HEK293 (cell line): ENCODE data around the gene SYNE1.

Source experiments
- CTCF ChIA-PET: fragments of 350-600 bp; formaldehyde crosslinking; extraction: SDS; loops from one replicate; lab custom pipeline; 2021; ENCODE audit warnings: antibody characterized with exemption; lab: Yijun Ruan, JAX
- POLR2A ChIA-PET: fragments of 300-600 bp; formaldehyde crosslinking; extraction: SDS; loops from one replicate; lab custom pipeline; 2020; ENCODE audit warnings: antibody characterized with exemption, inconsistent platforms; lab: Yijun Ruan, JAX
- H3K27ac ChIP-seq: fragments of 200-500 bp; sonication (Bioruptor generic); 2 replicates; pipeline ENCODE4 v1.5.1; 2014; ENCODE audit warnings: low read depth, low read length, control low read depth, inconsistent platforms; ENCODE audit errors: extremely low read depth
- H3K36me3 ChIP-seq, 2 experiments: fragments of 200-500 bp in 1 of 2; sonication (Bioruptor generic) in 1 of 2; 1 replicate in 1 of 2; 2 replicates in 1 of 2; pipeline ENCODE4 v1.5.1; 2014 to 2017; ENCODE audit warnings: inconsistent platforms in 2 of 2, low read length in 2 of 2; ENCODE audit not compliant: control insufficient read depth in 2 of 2, insufficient read depth in 1 of 2
- H3K4me1 ChIP-seq: fragments of 200-500 bp; sonication (Bioruptor generic); 2 replicates; pipeline ENCODE4 v1.5.1; 2014; ENCODE audit warnings: mild to moderate bottlenecking, low read length, inconsistent platforms; ENCODE audit not compliant: control insufficient read depth, insufficient read depth
- H3K4me3 ChIP-seq: 2 replicates; pipeline ENCODE4 v1.5.1; 2011; ENCODE audit warnings: low read depth, mild to moderate bottlenecking, control low read depth, low read length, moderate library complexity
- H3K9me3 ChIP-seq: fragments of 200-500 bp; sonication (Bioruptor generic); 2 replicates; pipeline ENCODE4 v1.5.1; 2014; ENCODE audit warnings: low read depth, low read length, inconsistent platforms; ENCODE audit not compliant: control insufficient read depth, insufficient read depth
- MEIS1 ChIP-seq: sonication (generic); formaldehyde crosslinking; IDR thresholded peaks from 2 replicates; pipeline ENCODE4 v1.8.1; 2022; ENCODE audit warnings: missing genetic modification reagents, mild to moderate bottlenecking, borderline replicate concordance
- OSR2 ChIP-seq: fragments of 450-650 bp; formaldehyde crosslinking; IDR thresholded peaks from 2 replicates; pipeline ENCODE4 v1.5.1; 2016; ENCODE audit warnings: missing biosample characterization, missing genetic modification characterization
- PATZ1 ChIP-seq: fragments of 450-650 bp; formaldehyde crosslinking; IDR thresholded peaks from 2 replicates; pipeline ENCODE4 v1.5.1; 2016; ENCODE audit warnings: missing biosample characterization, missing genetic modification characterization
- PBX3 ChIP-seq: sonication (generic); formaldehyde crosslinking; IDR thresholded peaks from 2 replicates; pipeline ENCODE4 v1.8.1; 2022; ENCODE audit warnings: mild to moderate bottlenecking, moderate library complexity, missing genetic modification reagents
- YY1 ChIP-seq: fragments of 450-650 bp; formaldehyde crosslinking; IDR thresholded peaks from 2 replicates; pipeline ENCODE4 v1.5.1; 2018; ENCODE audit warnings: missing biosample characterization, missing genetic modification characterization
- YY2 ChIP-seq: fragments of 450-650 bp; formaldehyde crosslinking; IDR thresholded peaks from 2 replicates; pipeline ENCODE4 v1.5.1; 2016; ENCODE audit warnings: missing biosample characterization, missing genetic modification characterization
- ZBTB20 ChIP-seq: fragments of 450-650 bp; formaldehyde crosslinking; IDR thresholded peaks from 2 replicates; pipeline ENCODE4 v1.5.1; 2016; ENCODE audit warnings: missing biosample characterization, missing genetic modification characterization
- ZBTB48 ChIP-seq: fragments of 450-650 bp; formaldehyde crosslinking; IDR thresholded peaks from 2 replicates; pipeline ENCODE4 v1.5.1; 2016; ENCODE audit warnings: missing biosample characterization, missing genetic modification characterization
- ZFP3 ChIP-seq: fragments of 450-650 bp; formaldehyde crosslinking; IDR thresholded peaks from 2 replicates; pipeline ENCODE4 v1.5.1; 2016; ENCODE audit warnings: low read depth, missing biosample characterization, missing genetic modification characterization
- ZFP41 ChIP-seq: fragments of 450-650 bp; formaldehyde crosslinking; IDR thresholded peaks from 2 replicates; pipeline ENCODE4 v1.5.1; 2016; ENCODE audit warnings: missing biosample characterization, missing genetic modification characterization, borderline replicate concordance
- ZIC2 ChIP-seq: fragments of 450-650 bp; formaldehyde crosslinking; IDR thresholded peaks from 2 replicates; pipeline ENCODE4 v1.5.1; 2016; ENCODE audit warnings: missing biosample characterization, missing genetic modification characterization
- ZNF112 ChIP-seq: fragments of 450-650 bp; formaldehyde crosslinking; IDR thresholded peaks from 2 replicates; pipeline ENCODE4 v1.5.0; 2017; ENCODE audit warnings: missing biosample characterization, missing genetic modification characterization
- ZNF132 ChIP-seq: fragments of 450-650 bp; formaldehyde crosslinking; IDR thresholded peaks from 2 replicates; pipeline ENCODE4 v1.5.1; 2017; ENCODE audit warnings: missing biosample characterization, missing genetic modification characterization, borderline replicate concordance
- ZNF138 ChIP-seq: fragments of 450-650 bp; formaldehyde crosslinking; IDR thresholded peaks from 2 replicates; pipeline ENCODE4 v1.5.1; 2016; ENCODE audit warnings: missing biosample characterization, missing genetic modification characterization, borderline replicate concordance
- ZNF148 ChIP-seq: fragments of 450-650 bp; formaldehyde crosslinking; IDR thresholded peaks from 2 replicates; pipeline ENCODE4 v1.5.0; 2017; ENCODE audit warnings: missing biosample characterization, missing genetic modification characterization, borderline replicate concordance
- ZNF157 ChIP-seq: fragments of 450-650 bp; formaldehyde crosslinking; IDR thresholded peaks from 2 replicates; pipeline ENCODE4 v1.5.1; 2016; ENCODE audit warnings: missing biosample characterization, missing genetic modification characterization
- ZNF16 ChIP-seq: fragments of 450-650 bp; formaldehyde crosslinking; IDR thresholded peaks from 2 replicates; pipeline ENCODE4 v1.5.1; 2016; ENCODE audit warnings: low read depth, missing biosample characterization, missing genetic modification characterization
- ZNF292 ChIP-seq: fragments of 450-650 bp; formaldehyde crosslinking; IDR thresholded peaks from 2 replicates; pipeline ENCODE4 v1.5.1; 2016; ENCODE audit warnings: low read depth, missing biosample characterization, missing genetic modification characterization, borderline replicate concordance
- ZNF391 ChIP-seq: fragments of 450-650 bp; formaldehyde crosslinking; IDR thresholded peaks from 2 replicates; pipeline ENCODE4 v1.5.1; 2016; ENCODE audit warnings: low read depth, missing biosample characterization, missing genetic modification characterization, borderline replicate concordance
- ZNF404 ChIP-seq: fragments of 450-650 bp; formaldehyde crosslinking; IDR thresholded peaks from 2 replicates; pipeline ENCODE4 v1.5.1; 2017; ENCODE audit warnings: missing biosample characterization, missing genetic modification characterization
- ZNF488 ChIP-seq: fragments of 450-650 bp; formaldehyde crosslinking; IDR thresholded peaks from 2 replicates; pipeline ENCODE4 v1.5.1; 2016; ENCODE audit warnings: missing biosample characterization, missing genetic modification characterization
- ZNF555 ChIP-seq: fragments of 450-650 bp; formaldehyde crosslinking; conservative IDR thresholded peaks from 2 replicates; pipeline ENCODE4 v1.5.1; 2017; ENCODE audit warnings: missing biosample characterization, mild to moderate bottlenecking, missing genetic modification characterization, inconsistent platforms
- ZNF585B ChIP-seq: fragments of 450-650 bp; formaldehyde crosslinking; IDR thresholded peaks from 2 replicates; pipeline ENCODE4 v1.5.1; 2016; ENCODE audit warnings: missing biosample characterization, missing genetic modification characterization
- ZNF626 ChIP-seq: fragments of 450-650 bp; sonication (Bioruptor Pico); formaldehyde crosslinking; IDR thresholded peaks from 2 replicates; pipeline ENCODE4 v1.5.1; 2018; ENCODE audit warnings: missing biosample characterization, missing genetic modification characterization, inconsistent platforms
- ZNF645 ChIP-seq: fragments of 450-650 bp; formaldehyde crosslinking; IDR thresholded peaks from 2 replicates; pipeline ENCODE4; 2016; ENCODE audit warnings: missing biosample characterization, missing genetic modification characterization
- ZNF76 ChIP-seq: fragments of 450-650 bp; formaldehyde crosslinking; IDR thresholded peaks from 2 replicates; pipeline ENCODE4; 2016; ENCODE audit warnings: low read depth, missing biosample characterization, missing genetic modification characterization, borderline replicate concordance

SYNE1 gene

GRCh38 chr6:152121910-152122309 lies 515.3 kb downstream of the SYNE1 start (continued):
- TF ChIP-seq PATZ1 (tag by site-specific recombination) (no peak), YY1 (tag by site-specific recombination) (no peak), YY2 (tag by site-specific recombination) (no peak), ZNF391 (tag by site-specific recombination) (no peak), ZNF76 (tag by site-specific recombination) (no peak), ZNF112 (tag by site-specific recombination) (no peak), ZNF138 (no peak), ZNF292 (tag by site-specific recombination) (no peak), ZFP3 (no peak), ZNF626 (tag by site-specific recombination) (no peak), ZNF488 (tag by site-specific recombination) (no peak), OSR2 (tag by site-specific recombination) (no peak), ZNF157 (tag by site-specific recombination) (no peak), ZNF148 (tag by site-specific recombination) (no peak), ZNF404 (tag by site-specific recombination) (no peak)

- Histone ChIP-seq H3K36me3 (peaks cover 0 to 7% of the 10 kb centered on the region in 2 experiments; a peak in 1 of 3 replicates), H3K27ac (no peak overlapping the region), H3K9me3 (no peaks in the 10 kb centered on the region), H3K4me3 (no peak overlapping the region), H3K4me1 (no peaks in the 10 kb centered on the region)
- POLR2A ChIA-PET, result no interaction called here
- no peak for TF ChIP-seq PBX3 (CRISPR knock-in tag)
- no peak for TF ChIP-seq ZNF555 (tag by site-specific recombination)
- no peak for TF ChIP-seq ZFP41 (tag by site-specific recombination)
- no peak for TF ChIP-seq MEIS1
- TF ChIP-seq ZNF585B (tag by site-specific recombination), result no peak
- TF ChIP-seq ZNF645 (tag by site-specific recombination), result no peak
- no peak for TF ChIP-seq ZBTB48 (tag by site-specific recombination)
- no peak for TF ChIP-seq ZIC2
- TF ChIP-seq ZNF16 (tag by site-specific recombination), result no peak
- no peak for TF ChIP-seq ZNF132 (tag by site-specific recombination)
- TF ChIP-seq ZBTB20 (tag by site-specific recombination), result no peak
- CTCF ChIA-PET, result interaction anchor here (1.5 kb wide), 1 partner anchor 22 kb away, joined by 4 read pairs; no protein-coding TSS in a partner anchor
Observed at GRCh38 chr6:152119831-152120230, 517.3 kb downstream of the SYNE1 start.
